Erythroblast (primary cell): ENCODE results near the gene PLXNA2.

Experiments
- GATA1 ChIP-seq: IDR thresholded peaks from 2 replicates; pipeline ENCODE4 v1.6.1; 2011; ENCODE audit warnings: low read depth, mild to moderate bottlenecking, control low read depth, low read length, moderate library complexity
- POLR2A ChIP-seq: IDR thresholded peaks from 2 replicates; pipeline ENCODE4 v1.6.1; 2011; ENCODE audit warnings: mild to moderate bottlenecking, low read length

GRCh38 chr1:208256556-208256955 lies 12.4 kb upstream of the PLXNA2 start:
- TF ChIP-seq POLR2A (no peak), GATA1 (no peak)
